Ascending aorta (tissue), 2 donors: ENCODE measurements around the gene EGR4. TPM values are rescaled to one million over a fixed set of nuclear protein-coding genes. Genes with fewer than 3 reads are reported as not detected.

ENCODE experiments used
- DNase-seq, 2 donors: peaks; one replicate each; pipeline ENCODE4 v3.0.0-alpha.2; 2019; ENCODE audit warnings: low spot score in 2 of 2
- H3K27ac ChIP-seq, 2 donors: fragments of 200-600 bp; sonication (generic); one replicate each; pipeline ENCODE4 v1.5.1; 2016 to 2017; ENCODE audit warnings: mild to moderate bottlenecking in 1 of 2
- H3K27me3 ChIP-seq: fragments of 200-600 bp; sonication (generic); one replicate; pipeline ENCODE4 v1.5.1; 2017
- H3K36me3 ChIP-seq, 2 donors: fragments of 200-600 bp; sonication (generic); one replicate each; pipeline ENCODE4 v1.5.1; 2016
- H3K4me1 ChIP-seq, 2 donors: fragments of 200-600 bp; sonication (generic); one replicate each; pipeline ENCODE4 v1.5.1; 2016 to 2017; ENCODE audit warnings: mild to moderate bottlenecking in 1 of 2
- H3K4me3 ChIP-seq, 2 donors: fragments of 200-600 bp; sonication (generic); one replicate each; pipeline ENCODE4 v1.5.1; 2016 to 2017; ENCODE audit warnings: mild to moderate bottlenecking in 1 of 2
- H3K9me3 ChIP-seq, 2 donors: fragments of 200-600 bp; sonication (generic); one replicate each; pipeline ENCODE4 v1.5.1; 2016
- intact Hi-C: fragments of 100-400 bp; cut with DNase I; formaldehyde crosslinking; loops from one replicate; pipeline ENCODE4 v1.15.1; 2023
- total RNA-seq: library from RNA; depleted of rRNA; stranded (reverse); fragments of >200 nt; gene quantifications from one replicate; pipeline ENCODE4 v1.1.0, GENCODE V29; 2016
- TF ChIP-seq, protein P1 (sequence below), 3 experiments: fragments of 200-600 bp in 2 of 3; fragments of 450-650 bp in 1 of 3; sonication (generic) in 2 of 3; IDR thresholded peaks; one replicate each; pipeline ENCODE4 v1.5.1; 2016 to 2019; ENCODE audit warnings: antibody characterized with exemption in 3 of 3, mild to moderate bottlenecking in 1 of 3, moderate library complexity in 1 of 3

Gene EGR4
- total RNA-seq, 1 donor from 2014 or later = not detected

DNA sequence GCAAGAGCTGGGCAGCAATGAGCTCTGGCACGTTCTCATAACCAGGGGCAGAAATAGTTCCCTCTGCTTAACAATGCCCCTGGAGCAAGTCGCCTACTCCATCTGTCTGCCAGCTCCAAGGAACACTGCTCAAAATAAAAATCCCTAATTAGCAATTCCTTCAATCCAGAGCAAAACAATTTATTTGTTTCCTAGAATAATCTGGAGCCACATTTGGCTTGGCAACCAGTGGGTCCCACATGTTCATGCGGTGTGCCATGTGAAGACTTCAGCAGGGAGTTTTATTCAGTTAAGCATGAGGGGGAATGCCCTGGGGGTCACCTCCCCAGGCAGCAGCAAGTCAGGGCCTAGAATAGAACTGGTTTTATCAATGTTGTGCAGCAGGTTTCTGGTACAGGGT lies 7.6 kb upstream of the EGR4 start:
- intact Hi-C loops = no loop called here
- H3K27ac ChIP-seq = no peak overlapping the region
- no peak overlapping the region for H3K4me3 ChIP-seq
- no peak for DNase-seq
- H3K36me3 ChIP-seq = no peaks in the 10 kb centered on the region
- H3K9me3 ChIP-seq = no peaks in the 10 kb centered on the region
- no peaks in the 10 kb centered on the region for H3K4me1 ChIP-seq
- TF ChIP-seq, protein P1, sequence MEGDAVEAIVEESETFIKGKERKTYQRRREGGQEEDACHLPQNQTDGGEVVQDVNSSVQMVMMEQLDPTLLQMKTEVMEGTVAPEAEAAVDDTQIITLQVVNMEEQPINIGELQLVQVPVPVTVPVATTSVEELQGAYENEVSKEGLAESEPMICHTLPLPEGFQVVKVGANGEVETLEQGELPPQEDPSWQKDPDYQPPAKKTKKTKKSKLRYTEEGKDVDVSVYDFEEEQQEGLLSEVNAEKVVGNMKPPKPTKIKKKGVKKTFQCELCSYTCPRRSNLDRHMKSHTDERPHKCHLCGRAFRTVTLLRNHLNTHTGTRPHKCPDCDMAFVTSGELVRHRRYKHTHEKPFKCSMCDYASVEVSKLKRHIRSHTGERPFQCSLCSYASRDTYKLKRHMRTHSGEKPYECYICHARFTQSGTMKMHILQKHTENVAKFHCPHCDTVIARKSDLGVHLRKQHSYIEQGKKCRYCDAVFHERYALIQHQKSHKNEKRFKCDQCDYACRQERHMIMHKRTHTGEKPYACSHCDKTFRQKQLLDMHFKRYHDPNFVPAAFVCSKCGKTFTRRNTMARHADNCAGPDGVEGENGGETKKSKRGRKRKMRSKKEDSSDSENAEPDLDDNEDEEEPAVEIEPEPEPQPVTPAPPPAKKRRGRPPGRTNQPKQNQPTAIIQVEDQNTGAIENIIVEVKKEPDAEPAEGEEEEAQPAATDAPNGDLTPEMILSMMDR (IDR thresholded peaks at IDR 0.05) = no peak
- peaks cover 1% of the 10 kb centered on the region for H3K27me3 ChIP-seq

DNA sequence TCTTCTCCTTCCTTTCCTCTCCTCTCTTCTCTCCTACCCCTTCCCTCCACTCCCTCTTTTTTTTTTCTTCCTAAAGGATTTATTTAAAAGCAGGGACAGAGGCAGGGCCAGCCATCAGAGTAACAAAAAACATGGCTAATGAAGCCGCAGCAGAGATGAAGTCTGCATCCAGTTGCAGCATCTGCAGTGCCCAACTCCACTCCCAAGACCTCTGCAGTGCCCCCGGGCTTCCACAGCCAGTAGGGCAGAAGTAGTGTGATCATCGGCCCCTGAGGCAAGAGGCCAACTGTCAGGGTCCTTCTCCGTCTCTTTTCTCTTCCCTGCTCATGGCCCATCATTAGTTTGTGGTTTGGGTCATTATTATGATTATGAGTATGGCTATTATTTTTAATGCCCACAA lies 4.2 kb upstream of the EGR4 start:
- H3K4me1 ChIP-seq = peaks cover 0 to 3% of the 10 kb centered on the region in 2 donors
- intact Hi-C loops = no loop called here
- H3K27ac ChIP-seq = no peak overlapping the region
- no peak overlapping the region for H3K4me3 ChIP-seq
- no peaks in the 10 kb centered on the region for H3K9me3 ChIP-seq
- peaks cover 17% of the 10 kb centered on the region for H3K27me3 ChIP-seq
- no peaks in the 10 kb centered on the region for H3K36me3 ChIP-seq
- no peak for DNase-seq
- TF ChIP-seq, protein P1 (IDR thresholded peaks at IDR 0.05) = no peak

DNA sequence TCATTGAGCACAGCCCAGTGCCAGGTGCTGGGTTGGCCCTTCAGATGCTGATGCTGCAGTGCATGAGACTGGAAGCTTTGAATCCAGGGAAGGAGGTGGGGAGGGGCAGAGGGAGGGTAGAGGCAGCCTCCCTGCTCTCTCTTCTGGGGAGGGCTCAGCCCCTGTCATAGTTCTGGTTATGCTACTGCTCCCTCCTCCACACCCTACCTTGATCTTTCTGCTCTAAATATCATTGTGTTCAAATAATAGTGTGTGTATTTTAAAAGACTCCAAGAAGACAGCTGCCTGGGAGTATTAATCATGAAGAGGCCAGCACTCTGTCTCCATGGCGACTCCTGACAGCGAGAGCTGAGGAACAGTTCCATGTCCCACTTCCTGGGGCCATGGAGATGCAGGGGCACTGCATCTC lies 3.8 kb upstream of the EGR4 start:
- Histone ChIP-seq H3K36me3 (no peaks in the 10 kb centered on the region), H3K27me3 (peaks cover 21% of the 10 kb centered on the region), H3K9me3 (no peaks in the 10 kb centered on the region), H3K4me1 (peaks cover 0 to 3% of the 10 kb centered on the region in 2 donors), H3K4me3 (no peak overlapping the region), H3K27ac (no peak overlapping the region)
- DNase-seq = no peak
- TF ChIP-seq, protein P1 (IDR thresholded peaks at IDR 0.05) = no peak
- intact Hi-C loops = no loop called here

DNA sequence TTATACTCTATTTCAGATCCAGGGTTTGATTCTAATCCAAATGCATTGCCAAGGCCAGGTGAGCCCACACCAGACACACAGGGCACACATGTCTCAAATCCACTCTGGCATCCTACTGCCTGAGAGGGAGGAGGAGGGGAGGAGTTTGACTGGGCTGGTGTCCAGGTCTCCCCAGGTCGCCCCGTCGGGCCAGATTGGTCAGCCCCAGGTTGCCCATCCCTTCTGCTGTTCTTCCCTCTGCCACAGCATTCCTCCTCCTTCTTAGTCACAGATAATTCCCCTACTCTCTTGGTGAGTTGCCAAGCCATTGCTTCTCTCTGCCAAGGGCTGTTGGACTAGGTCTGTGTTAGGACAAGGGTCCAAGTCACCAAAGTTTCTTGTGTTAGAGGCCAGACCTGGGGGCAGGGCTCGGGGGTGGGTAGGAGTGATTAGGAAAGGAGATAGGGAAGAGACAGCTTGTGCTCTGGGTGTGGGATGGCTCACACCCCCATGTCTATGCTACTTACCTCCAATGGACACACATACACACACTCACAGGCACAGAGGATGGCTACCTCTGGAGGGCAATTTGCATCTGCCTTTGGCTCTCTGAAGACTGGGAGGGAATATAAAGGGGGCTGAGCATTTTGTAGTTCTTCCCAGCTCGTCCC lies 2.5 kb upstream of the EGR4 start:
- no peak for DNase-seq
- peaks cover 29% of the 10 kb centered on the region for H3K27me3 ChIP-seq
- no peaks in the 10 kb centered on the region for H3K9me3 ChIP-seq
- intact Hi-C loops = no loop called here
- H3K4me3 ChIP-seq = no peak overlapping the region
- TF ChIP-seq, protein P1 (IDR thresholded peaks at IDR 0.05) = no peak
- peaks cover 0 to 3% of the 10 kb centered on the region in 2 donors for H3K4me1 ChIP-seq
- H3K36me3 ChIP-seq = no peaks in the 10 kb centered on the region
- no peak overlapping the region for H3K27ac ChIP-seq

DNA sequence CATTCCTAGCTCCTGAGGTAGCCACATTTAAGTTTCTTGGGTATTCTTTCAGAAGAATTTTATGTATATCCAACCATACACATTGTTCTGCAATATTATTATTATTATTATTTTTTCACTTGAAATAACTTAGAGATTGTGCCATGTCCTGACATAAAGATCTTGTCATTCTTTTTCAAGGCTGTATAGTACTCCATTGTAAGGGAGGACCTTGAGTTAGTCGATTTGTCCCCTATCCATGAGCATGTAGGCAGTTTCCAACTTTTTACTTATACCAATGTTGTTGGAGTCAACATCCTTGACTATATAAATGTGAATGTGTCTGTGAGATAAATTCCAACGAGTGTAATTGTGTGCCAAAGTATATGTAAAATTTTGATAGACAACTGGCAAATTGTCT lies 891 bp upstream of the EGR4 start:
- peaks cover 29% of the 10 kb centered on the region for H3K27me3 ChIP-seq
- DNase-seq = no peak
- H3K4me3 ChIP-seq = no peak overlapping the region
- H3K9me3 ChIP-seq = no peaks in the 10 kb centered on the region
- TF ChIP-seq, protein P1 (IDR thresholded peaks at IDR 0.05) = no peak
- intact Hi-C loops = no loop called here
- H3K36me3 ChIP-seq = no peaks in the 10 kb centered on the region
- H3K4me1 ChIP-seq = peaks cover 0 to 3% of the 10 kb centered on the region in 2 donors
- H3K27ac ChIP-seq = no peak overlapping the region
